ENCODE data around the gene NUDT16L1.

- TF ChIP-seq PPARA (CRISPR knock-in tag; IDR thresholded peaks at IDR 0.05; ENCODE audit: borderline replicate concordance) (no peak), CREB5 (CRISPR knock-in tag; IDR thresholded peaks at IDR 0.05; ENCODE audit: low read depth) (no peak), ARNTL (CRISPR knock-in tag; IDR thresholded peaks at IDR 0.05; ENCODE audit: borderline replicate concordance, low read depth) (no peak), TCF4 (CRISPR knock-in tag; IDR thresholded peaks at IDR 0.05; ENCODE audit: borderline replicate concordance) (no peak), TSHZ2 (CRISPR knock-in tag; IDR thresholded peaks at IDR 0.05) (no peak), ZC3H10 (CRISPR knock-in tag; IDR thresholded peaks at IDR 0.05) (no peak), ESRRG (CRISPR knock-in tag; IDR thresholded peaks at IDR 0.05) (no peak)
- TF ChIP-seq, protein P1, sequence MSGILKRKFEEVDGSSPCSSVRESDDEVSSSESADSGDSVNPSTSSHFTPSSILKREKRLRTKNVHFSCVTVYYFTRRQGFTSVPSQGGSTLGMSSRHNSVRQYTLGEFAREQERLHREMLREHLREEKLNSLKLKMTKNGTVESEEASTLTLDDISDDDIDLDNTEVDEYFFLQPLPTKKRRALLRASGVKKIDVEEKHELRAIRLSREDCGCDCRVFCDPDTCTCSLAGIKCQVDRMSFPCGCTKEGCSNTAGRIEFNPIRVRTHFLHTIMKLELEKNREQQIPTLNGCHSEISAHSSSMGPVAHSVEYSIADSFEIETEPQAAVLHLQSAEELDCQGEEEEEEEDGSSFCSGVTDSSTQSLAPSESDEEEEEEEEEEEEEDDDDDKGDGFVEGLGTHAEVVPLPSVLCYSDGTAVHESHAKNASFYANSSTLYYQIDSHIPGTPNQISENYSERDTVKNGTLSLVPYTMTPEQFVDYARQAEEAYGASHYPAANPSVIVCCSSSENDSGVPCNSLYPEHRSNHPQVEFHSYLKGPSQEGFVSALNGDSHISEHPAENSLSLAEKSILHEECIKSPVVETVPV (CRISPR knock-in tag; IDR thresholded peaks at IDR 0.05) = no peak
These were observed 7.4 kb upstream of the NUDT16L1 start for GRCh38 chr16:4685776-4686496.

Measured in SK-N-SH treated with all-trans-retinoic acid at 6 μM for 48 hours (cell line).